Peyer's patch (tissue), 4 donors: ENCODE data around the gene ZBTB37. TPM values are rescaled to one million over a fixed set of nuclear protein-coding genes. Genes with fewer than 3 reads are reported as not detected.
A peak's percentile ranks its signal among the peaks of the same experiment; 100 is the strongest.

Experiments used
- DNase-seq, 3 donors: peaks; one replicate each; pipeline ENCODE4 v3.0.0-alpha.2; 2017 to 2019
- H3K27ac ChIP-seq, 4 donors: fragments of 200-600 bp; sonication (generic); one replicate each; pipeline ENCODE4 v1.5.1; 2016 to 2019
- H3K27me3 ChIP-seq, 2 donors: fragments of 200-600 bp; sonication (generic); one replicate each; pipeline ENCODE4 v1.5.1; 2019
- H3K36me3 ChIP-seq, 3 donors: fragments of 200-600 bp; sonication (generic); one replicate each; pipeline ENCODE4 v1.5.1; 2016 to 2019
- H3K4me1 ChIP-seq, 4 donors: fragments of 200-600 bp; sonication (generic); one replicate each; pipeline ENCODE4 v1.5.1; 2016 to 2019
- H3K4me3 ChIP-seq, 4 donors: fragments of 200-600 bp; sonication (generic); 1 replicate in 3 of 4; 2 replicates in 1 of 4; pipeline ENCODE4 v1.5.1; 2016 to 2019; ENCODE audit warnings: mild to moderate bottlenecking in 1 of 4
- H3K9me3 ChIP-seq, 4 donors: fragments of 200-600 bp; sonication (generic); one replicate each; pipeline ENCODE4 v1.5.1; 2016 to 2019; ENCODE audit warnings: mild to moderate bottlenecking in 1 of 4
- POLR2A ChIP-seq, 2 donors: fragments of 450-650 bp; IDR thresholded peaks; one replicate each; pipeline ENCODE4 v1.5.1; 2017; ENCODE audit warnings: antibody characterized with exemption in 2 of 2, mild to moderate bottlenecking in 2 of 2, moderate library complexity in 2 of 2
- total RNA-seq, 4 donors: library from RNA; depleted of rRNA; stranded (reverse); fragments of >200 nt; gene quantifications; one replicate each; pipeline ENCODE4 v1.1.0, GENCODE V29; 2016
- TF ChIP-seq, protein P1 (sequence below), 6 experiments: fragments of 450-650 bp in 4 of 6; fragments of 200-600 bp in 2 of 6; sonication (generic) in 1 of 6; IDR thresholded peaks; one replicate each; pipeline ENCODE4 v1.5.1; 2017 to 2019; ENCODE audit warnings: antibody characterized with exemption in 6 of 6, mild to moderate bottlenecking in 3 of 6, moderate library complexity in 1 of 6

Gene ZBTB37
- total RNA-seq, 4 donors from 2014 or later = 6.3 to 30.5 (median 10.2) TPM

DNA sequence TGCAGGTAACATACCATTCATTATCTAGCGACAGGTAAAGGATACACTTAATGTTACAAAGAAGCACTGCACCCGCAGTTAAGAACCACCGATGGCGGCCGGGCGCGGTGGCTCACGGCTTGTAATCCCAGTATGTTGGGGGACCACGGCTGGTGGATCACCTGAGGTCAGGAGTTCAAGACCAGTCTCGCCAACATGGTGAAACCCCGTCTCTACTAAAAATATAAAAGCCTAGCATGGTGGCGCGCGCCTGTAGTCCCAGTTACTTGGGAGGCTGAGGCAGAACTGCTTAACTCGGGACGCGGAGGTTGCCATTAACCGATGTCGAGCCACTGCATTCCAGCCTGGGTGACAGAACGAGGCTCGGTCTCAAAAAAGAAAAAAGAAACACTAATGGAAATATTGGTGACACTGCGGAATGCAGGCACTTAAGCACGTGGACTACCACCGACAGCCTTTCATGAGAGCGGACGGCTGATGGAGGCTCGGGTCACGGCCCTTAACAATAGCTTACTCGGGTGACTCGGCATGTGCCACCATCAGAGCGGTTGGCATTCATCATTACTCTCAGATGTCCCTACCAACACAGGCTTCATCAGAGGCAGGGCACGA is 933 bp upstream of the ZBTB37 start:
- no peaks in the 10 kb centered on the region for H3K27me3 ChIP-seq
- no peaks in the 10 kb centered on the region for H3K9me3 ChIP-seq
- H3K36me3 ChIP-seq = peaks cover 0 to 35% (median 0%) of the 10 kb centered on the region in 3 donors
- peak overlapping the region; percentile 94 to 98 (median 96) for H3K27ac ChIP-seq
- TF ChIP-seq, protein P1, sequence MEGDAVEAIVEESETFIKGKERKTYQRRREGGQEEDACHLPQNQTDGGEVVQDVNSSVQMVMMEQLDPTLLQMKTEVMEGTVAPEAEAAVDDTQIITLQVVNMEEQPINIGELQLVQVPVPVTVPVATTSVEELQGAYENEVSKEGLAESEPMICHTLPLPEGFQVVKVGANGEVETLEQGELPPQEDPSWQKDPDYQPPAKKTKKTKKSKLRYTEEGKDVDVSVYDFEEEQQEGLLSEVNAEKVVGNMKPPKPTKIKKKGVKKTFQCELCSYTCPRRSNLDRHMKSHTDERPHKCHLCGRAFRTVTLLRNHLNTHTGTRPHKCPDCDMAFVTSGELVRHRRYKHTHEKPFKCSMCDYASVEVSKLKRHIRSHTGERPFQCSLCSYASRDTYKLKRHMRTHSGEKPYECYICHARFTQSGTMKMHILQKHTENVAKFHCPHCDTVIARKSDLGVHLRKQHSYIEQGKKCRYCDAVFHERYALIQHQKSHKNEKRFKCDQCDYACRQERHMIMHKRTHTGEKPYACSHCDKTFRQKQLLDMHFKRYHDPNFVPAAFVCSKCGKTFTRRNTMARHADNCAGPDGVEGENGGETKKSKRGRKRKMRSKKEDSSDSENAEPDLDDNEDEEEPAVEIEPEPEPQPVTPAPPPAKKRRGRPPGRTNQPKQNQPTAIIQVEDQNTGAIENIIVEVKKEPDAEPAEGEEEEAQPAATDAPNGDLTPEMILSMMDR (IDR thresholded peaks at IDR 0.05) = peak in 1 of 6 experiments; percentile 1
- TF ChIP-seq POLR2A (IDR thresholded peaks at IDR 0.05) = no peak
- H3K4me1 ChIP-seq = peaks cover 0 to 43% (median 6%) of the 10 kb centered on the region in 4 donors
- peak overlapping the region; percentile 69 to 86 (median 80) for H3K4me3 ChIP-seq
- DNase-seq = peak in 1 of 3 donors; percentile 21

DNA sequence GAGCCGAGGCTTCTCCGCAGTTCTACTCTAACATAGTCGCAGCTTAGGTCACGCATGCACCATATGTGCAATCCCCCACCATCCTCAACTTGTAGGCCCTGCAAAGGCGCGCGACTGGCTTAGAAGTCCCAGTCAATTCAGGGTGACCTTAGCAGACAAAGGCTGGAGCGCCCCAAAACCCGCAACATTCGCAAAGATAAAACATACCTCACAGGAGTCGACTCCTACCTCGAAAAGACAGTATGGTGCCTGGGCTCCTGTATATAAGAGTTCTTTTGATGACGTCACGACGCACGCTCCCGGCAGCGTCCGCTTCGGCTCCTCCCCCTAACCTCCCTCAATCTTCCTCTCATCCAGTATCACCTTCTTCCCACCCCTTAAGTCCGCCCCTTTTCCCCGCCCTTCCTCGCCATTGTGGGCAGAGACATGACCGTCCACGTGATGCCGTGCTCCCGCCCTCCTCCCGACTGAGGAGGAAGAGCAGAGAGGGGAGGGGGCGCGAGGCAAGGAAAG is 371 bp upstream of the ZBTB37 start, which contains the start of gene GAS5:
Gene GAS5, minus strand, starts transcription at position 237 of the 513 bp plus-strand sequence.
- Histone ChIP-seq H3K4me3 (peak within 1 kb of the TSS; percentile 69 to 86 (median 80)), H3K27me3 (no peaks in the 10 kb centered on the region), H3K4me1 (peaks cover 0 to 43% (median 6%) of the 10 kb centered on the region in 4 donors), H3K27ac (peak within 1 kb of the TSS; percentile 94 to 98 (median 96)), H3K9me3 (no peaks in the 10 kb centered on the region), H3K36me3 (peaks cover 0 to 30% (median 0%) of the 10 kb centered on the region in 3 donors)
- peak; percentile 99 to 100 (median 100) for DNase-seq
- TF ChIP-seq POLR2A (IDR thresholded peaks at IDR 0.05) = peak; percentile 98 to 99
- TF ChIP-seq, protein P1 (IDR thresholded peaks at IDR 0.05) = peak in 1 of 6 experiments; percentile 3

DNA sequence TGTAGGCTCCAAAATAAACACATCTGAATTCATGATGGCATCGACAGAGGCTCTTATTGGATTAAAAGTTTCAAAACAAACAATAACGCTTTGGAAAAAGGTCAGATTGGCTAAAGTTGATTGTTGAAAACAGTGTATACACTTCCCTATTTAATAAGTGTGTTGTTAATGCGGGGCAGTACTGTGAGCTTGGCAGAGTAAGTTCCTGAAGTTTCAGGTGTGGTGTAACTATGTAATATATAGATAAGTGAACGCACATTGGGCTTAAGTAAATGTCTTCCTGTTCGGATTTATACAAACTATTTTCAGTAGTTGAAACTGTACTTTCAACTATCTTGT is 810 bp downstream of the ZBTB37 start:
- DNase-seq = no peak
- H3K4me3 ChIP-seq = peak overlapping the region; percentile 69 to 86 (median 80)
- peak overlapping the region; percentile 94 to 98 (median 96) for H3K27ac ChIP-seq
- no peaks in the 10 kb centered on the region for H3K9me3 ChIP-seq
- H3K36me3 ChIP-seq = peaks cover 0 to 18% (median 0%) of the 10 kb centered on the region in 3 donors
- peaks cover 0 to 43% (median 6%) of the 10 kb centered on the region in 4 donors for H3K4me1 ChIP-seq
- TF ChIP-seq, protein P1 (IDR thresholded peaks at IDR 0.05) = no peak
- no peak for TF ChIP-seq POLR2A (IDR thresholded peaks at IDR 0.05)
- no peaks in the 10 kb centered on the region for H3K27me3 ChIP-seq

DNA sequence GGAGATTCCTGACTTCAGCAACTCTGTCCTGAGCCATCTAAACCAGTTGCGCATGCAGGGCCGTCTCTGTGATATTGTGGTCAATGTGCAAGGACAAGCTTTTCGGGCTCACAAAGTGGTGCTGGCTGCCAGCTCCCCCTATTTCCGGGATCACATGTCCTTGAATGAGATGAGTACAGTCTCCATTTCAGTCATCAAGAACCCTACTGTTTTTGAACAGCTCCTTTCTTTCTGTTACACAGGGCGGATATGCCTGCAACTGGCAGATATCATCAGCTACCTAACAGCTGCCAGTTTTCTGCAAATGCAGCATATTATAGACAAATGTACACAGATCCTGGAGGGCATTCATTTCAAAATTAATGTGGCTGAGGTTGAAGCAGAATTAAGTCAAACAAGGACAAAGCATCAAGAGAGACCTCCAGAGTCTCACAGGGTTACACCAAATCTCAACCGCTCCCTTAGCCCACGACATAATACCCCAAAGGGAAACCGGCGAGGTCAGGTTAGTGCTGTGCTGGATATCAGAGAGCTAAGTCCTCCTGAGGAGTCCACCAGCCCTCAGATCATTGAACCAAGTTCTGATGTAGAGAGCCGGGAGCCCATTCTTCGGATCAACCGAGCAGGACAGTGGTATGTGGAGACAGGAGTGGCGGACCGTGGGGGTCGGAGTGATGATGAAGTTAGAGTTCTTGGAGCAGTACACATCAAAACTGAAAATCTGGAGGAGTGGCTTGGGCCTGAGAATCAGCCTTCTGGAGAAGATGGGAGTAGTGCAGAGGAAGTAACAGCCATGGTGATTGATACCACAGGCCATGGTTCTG is 2.3 kb downstream of the ZBTB37 start:
- peak; percentile 41 to 76 (median 59) for DNase-seq
- Histone ChIP-seq H3K9me3 (no peaks in the 10 kb centered on the region), H3K27me3 (no peaks in the 10 kb centered on the region), H3K4me1 (peaks cover 0 to 41% (median 5%) of the 10 kb centered on the region in 4 donors), H3K4me3 (no peak overlapping the region), H3K36me3 (peaks cover 0 to 10% (median 0%) of the 10 kb centered on the region in 3 donors), H3K27ac (peak overlapping the region; percentile 29 to 97 (median 72))
- TF ChIP-seq, protein P1 (IDR thresholded peaks at IDR 0.05) = no peak
- TF ChIP-seq POLR2A (IDR thresholded peaks at IDR 0.05) = peak in 1 of 2 donors; percentile 38

DNA sequence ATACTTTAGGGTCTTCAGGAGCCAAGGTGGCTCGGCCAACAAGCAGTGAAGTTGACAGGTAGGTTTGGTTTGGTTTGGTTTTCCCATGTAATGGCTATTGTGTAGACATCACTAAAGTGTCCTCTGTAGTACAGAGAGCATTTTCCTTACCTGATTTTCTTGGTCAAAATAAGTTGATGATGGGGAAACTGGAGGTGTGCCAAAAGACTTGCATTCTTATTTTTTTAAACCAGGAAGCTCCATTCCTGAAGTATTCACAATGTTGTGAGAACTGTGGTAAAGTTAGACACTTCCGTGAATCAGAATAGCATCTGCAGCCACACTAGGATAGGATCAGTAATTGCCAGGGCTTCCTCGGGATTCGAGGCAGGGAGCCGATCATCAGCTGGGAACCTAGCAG is 2.9 kb downstream of the ZBTB37 start:
- Histone ChIP-seq H3K9me3 (no peaks in the 10 kb centered on the region), H3K27me3 (no peaks in the 10 kb centered on the region), H3K4me3 (no peak overlapping the region), H3K4me1 (peaks cover 0 to 35% (median 4%) of the 10 kb centered on the region in 4 donors), H3K36me3 (peaks cover 0 to 10% (median 0%) of the 10 kb centered on the region in 3 donors), H3K27ac (peak overlapping the region in 3 of 4 donors; percentile 14 to 97 (median 94))
- no peak for DNase-seq
- TF ChIP-seq, protein P1 (IDR thresholded peaks at IDR 0.05) = no peak
- TF ChIP-seq POLR2A (IDR thresholded peaks at IDR 0.05) = no peak
